Naive thymus-derived CD4-positive, alpha-beta T cell (primary cell): Measurements from ENCODE around the gene ATP6V1C2. TPM values are rescaled to one million over a fixed set of nuclear protein-coding genes. Genes with fewer than 3 reads are reported as not detected.

ENCODE experiments used
- ATAC-seq: fragments of 150-1000 bp; cut with Tn5 transposase; 2 replicates; pipeline ENCODE4 v1.10.0; 2021; ENCODE audit warnings: mild to moderate bottlenecking, moderate library complexity
- CTCF ChIA-PET: fragments of 350-600 bp; sonication (Branson Sonifier 250); formaldehyde crosslinking; loops from one replicate; lab custom pipeline; 2021; ENCODE audit warnings: antibody characterized with exemption; lab: Charles Lee
- POLR2A ChIA-PET: fragments of 350-600 bp; sonication (Branson Sonifier 250); formaldehyde crosslinking; loops from one replicate; lab custom pipeline; 2021; ENCODE audit warnings: antibody characterized with exemption, inconsistent platforms; lab: Charles Lee
- DNase-seq, 9 donors: peaks; one replicate each; pipeline versions ENCODE4 v3.0.0 to v3.0.0-alpha.2; 2020 to 2022; ENCODE audit warnings: mixed read lengths in 1 of 9
- H3K27ac ChIP-seq: one replicate; pipeline ENCODE4 v1.7.0; 2013; ENCODE audit warnings: mild to moderate bottlenecking, low read depth, low read length, moderate library complexity
- H3K27me3 ChIP-seq, 2 donors: one replicate each; pipeline ENCODE4 v1.7.0; 2013; ENCODE audit warnings: low read length in 2 of 2, mild to moderate bottlenecking in 2 of 2, moderate library complexity in 2 of 2; ENCODE audit not compliant: control insufficient read depth in 2 of 2, insufficient read depth in 2 of 2
- H3K36me3 ChIP-seq, 3 experiments: 1 replicate in 2 of 3; 2 replicates in 1 of 3; pipeline ENCODE4 v1.7.0; 2013; ENCODE audit warnings: low read length in 3 of 3, mild to moderate bottlenecking in 3 of 3, moderate library complexity in 1 of 3; ENCODE audit not compliant: insufficient read depth in 3 of 3, control insufficient read depth in 2 of 3
- H3K4me1 ChIP-seq, 2 donors: one replicate each; pipeline ENCODE4 v1.7.0; 2013; ENCODE audit warnings: low read length in 2 of 2, mild to moderate bottlenecking in 2 of 2, moderate library complexity in 1 of 2; ENCODE audit not compliant: control insufficient read depth in 2 of 2, insufficient read depth in 2 of 2
- H3K4me3 ChIP-seq: 2 replicates; pipeline ENCODE4 v1.7.0; 2013; ENCODE audit warnings: mild to moderate bottlenecking, low read length
- H3K9me3 ChIP-seq, 3 experiments: 1 replicate in 2 of 3; 2 replicates in 1 of 3; pipeline ENCODE4 v1.7.0; 2013; ENCODE audit warnings: low read length in 3 of 3; ENCODE audit not compliant: control insufficient read depth in 2 of 3
- H3K27ac Mint-ChIP-seq, 9 donors: one replicate each; pipeline ENCODE4 v1.8.0; 2020 to 2022; ENCODE audit warnings: mixed read lengths in 9 of 9, mild to moderate bottlenecking in 8 of 9, moderate library complexity in 5 of 9, inconsistent platforms in 2 of 9
- H3K27me3 Mint-ChIP-seq, 5 donors: one replicate each; pipeline ENCODE4 v1.8.0; 2021 to 2022; ENCODE audit warnings: mixed read lengths in 5 of 5, mild to moderate bottlenecking in 1 of 5
- H3K36me3 Mint-ChIP-seq, 5 donors: one replicate each; pipeline ENCODE4 v1.8.0; 2020 to 2022; ENCODE audit warnings: mixed read lengths in 5 of 5, mild to moderate bottlenecking in 3 of 5, inconsistent platforms in 1 of 5
- H3K4me1 Mint-ChIP-seq, 7 donors: one replicate each; pipeline ENCODE4 v1.8.0; 2020 to 2022; ENCODE audit warnings: mixed read lengths in 7 of 7, mild to moderate bottlenecking in 3 of 7, inconsistent platforms in 1 of 7
- H3K4me3 Mint-ChIP-seq, 10 donors: one replicate each; pipeline ENCODE4 v1.8.0; 2020 to 2022; ENCODE audit warnings: mild to moderate bottlenecking in 10 of 10, mixed read lengths in 10 of 10, moderate library complexity in 6 of 10, inconsistent platforms in 2 of 10
- H3K9me3 Mint-ChIP-seq, 11 donors: one replicate each; pipeline ENCODE4 v1.8.0; 2020 to 2022; ENCODE audit warnings: mixed read lengths in 11 of 11, mild to moderate bottlenecking in 4 of 11, inconsistent platforms in 1 of 11, moderate library complexity in 1 of 11
- intact Hi-C, 2 donors: fragments of 100-400 bp; cut with micrococcal nuclease; formaldehyde crosslinking; loops; one replicate each; pipeline ENCODE4 v1.15.1; 2023
- polyA plus RNA-seq, 2 donors: library from polyadenylated mRNA; unstranded; fragments of 300-500 nt; fragmentation: Illumina TruSeq; gene quantifications; one replicate each; pipeline ENCODE4 v1.2.3, GENCODE V29; 2021
- total RNA-seq, 6 experiments: library from RNA in 5 of 6; stranded (reverse) in 5 of 6; gene quantifications; 1 replicate in 5 of 6; 2 replicates in 1 of 6; pipeline ENCODE4 v1.2.3 and lab custom pipeline; 2021 to 2026

The ATP6V1C2 gene
- total and polyA plus RNA-seq, 7 experiments from 2014 or later, result not detected

- Histone ChIP-seq H3K27ac (no peak overlapping the region), H3K9me3 (no peaks in the 10 kb centered on the region), H3K36me3 (no peaks in the 10 kb centered on the region), H3K27me3 (no peaks in the 10 kb centered on the region), H3K4me1 (no peaks in the 10 kb centered on the region), H3K4me3 (no peak overlapping the region)
- peaks cover 0 to 8% (median 0%) of the 10 kb centered on the region in 5 donors for H3K27me3 Mint-ChIP-seq
- ATAC-seq, result no peak
- DNase-seq, result no peak
- no peak overlapping the region for H3K27ac Mint-ChIP-seq
- no peaks in the 10 kb centered on the region for H3K36me3 Mint-ChIP-seq
- intact Hi-C loops, result no loop called here
- no peak overlapping the region for H3K4me3 Mint-ChIP-seq
- CTCF ChIA-PET, result no interaction called here
- POLR2A ChIA-PET, result no interaction called here
- H3K9me3 Mint-ChIP-seq, result no peaks in the 10 kb centered on the region
- peaks cover 0 to 1% (median 0%) of the 10 kb centered on the region in 7 donors for H3K4me1 Mint-ChIP-seq
These were observed 34.2 kb downstream of the ATP6V1C2 start for GRCh38 chr2:10755621-10756020.

- no peaks in the 10 kb centered on the region for H3K9me3 ChIP-seq
- no peaks in the 10 kb centered on the region for H3K27me3 ChIP-seq
- H3K27me3 Mint-ChIP-seq, result no peaks in the 10 kb centered on the region
- no peak overlapping the region for H3K4me3 Mint-ChIP-seq
- no peak overlapping the region for H3K27ac Mint-ChIP-seq
- no peaks in the 10 kb centered on the region for H3K36me3 ChIP-seq
- no peak for ATAC-seq
- H3K4me1 ChIP-seq, result no peaks in the 10 kb centered on the region
- DNase-seq, result no peak
- CTCF ChIA-PET, result no interaction called here
- H3K4me3 ChIP-seq, result no peak overlapping the region
- H3K4me1 Mint-ChIP-seq, result no peaks in the 10 kb centered on the region
- no peaks in the 10 kb centered on the region for H3K9me3 Mint-ChIP-seq
- POLR2A ChIA-PET, result no interaction called here
- H3K27ac ChIP-seq, result no peak overlapping the region
- intact Hi-C loops, result no loop called here
- no peaks in the 10 kb centered on the region for H3K36me3 Mint-ChIP-seq
These were observed 36.4 kb downstream of the ATP6V1C2 start for GRCh38 chr2:10757814-10758286.

DNA sequence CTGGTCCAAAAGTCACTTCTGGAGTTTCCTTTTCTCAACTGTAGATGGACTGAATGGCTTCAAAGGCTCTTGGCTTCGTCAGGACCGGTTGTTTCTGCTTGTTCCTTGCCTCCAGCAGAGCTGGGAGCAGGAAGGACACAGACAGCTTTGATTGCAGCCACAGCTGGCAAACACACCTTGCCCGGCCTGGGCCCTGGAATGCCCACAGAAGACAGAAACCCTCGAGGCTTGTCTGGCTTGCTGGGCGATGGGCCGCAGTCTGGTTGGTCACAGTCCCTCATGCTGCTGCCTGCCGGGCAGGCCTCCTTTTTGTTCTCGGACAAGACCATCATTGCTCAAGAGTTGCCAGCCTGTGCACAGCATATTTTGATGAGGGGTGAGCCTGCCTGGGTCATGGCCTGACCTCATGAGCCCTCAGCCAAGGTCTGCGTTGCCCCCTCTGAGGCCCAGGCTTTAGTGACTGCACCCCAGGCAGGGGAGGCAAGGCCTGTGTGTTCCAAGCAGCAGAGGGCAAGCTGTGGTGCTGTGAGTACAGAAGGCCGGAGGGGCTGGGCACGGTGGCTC is 37.8 kb downstream of the ATP6V1C2 start:
- CTCF ChIA-PET, result interaction anchor here (0.6 kb wide), 1 partner anchor 653 kb away, joined by 3 read pairs; no protein-coding TSS in a partner anchor
- no peak overlapping the region for H3K4me3 ChIP-seq
- POLR2A ChIA-PET, result no interaction called here
- Mint-ChIP-seq H3K36me3 (no peaks in the 10 kb centered on the region), H3K9me3 (no peaks in the 10 kb centered on the region), H3K4me3 (no peak overlapping the region), H3K27me3 (peaks cover 0 to 6% (median 0%) of the 10 kb centered on the region in 5 donors), H3K27ac (no peak overlapping the region), H3K4me1 (no peaks in the 10 kb centered on the region)
- no peaks in the 10 kb centered on the region for H3K36me3 ChIP-seq
- no peaks in the 10 kb centered on the region for H3K4me1 ChIP-seq
- H3K27me3 ChIP-seq, result no peaks in the 10 kb centered on the region
- intact Hi-C loops, result no loop called here
- ATAC-seq (no peak), DNase-seq (no peak)
- H3K9me3 ChIP-seq, result no peaks in the 10 kb centered on the region
- H3K27ac ChIP-seq, result no peak overlapping the region

DNA sequence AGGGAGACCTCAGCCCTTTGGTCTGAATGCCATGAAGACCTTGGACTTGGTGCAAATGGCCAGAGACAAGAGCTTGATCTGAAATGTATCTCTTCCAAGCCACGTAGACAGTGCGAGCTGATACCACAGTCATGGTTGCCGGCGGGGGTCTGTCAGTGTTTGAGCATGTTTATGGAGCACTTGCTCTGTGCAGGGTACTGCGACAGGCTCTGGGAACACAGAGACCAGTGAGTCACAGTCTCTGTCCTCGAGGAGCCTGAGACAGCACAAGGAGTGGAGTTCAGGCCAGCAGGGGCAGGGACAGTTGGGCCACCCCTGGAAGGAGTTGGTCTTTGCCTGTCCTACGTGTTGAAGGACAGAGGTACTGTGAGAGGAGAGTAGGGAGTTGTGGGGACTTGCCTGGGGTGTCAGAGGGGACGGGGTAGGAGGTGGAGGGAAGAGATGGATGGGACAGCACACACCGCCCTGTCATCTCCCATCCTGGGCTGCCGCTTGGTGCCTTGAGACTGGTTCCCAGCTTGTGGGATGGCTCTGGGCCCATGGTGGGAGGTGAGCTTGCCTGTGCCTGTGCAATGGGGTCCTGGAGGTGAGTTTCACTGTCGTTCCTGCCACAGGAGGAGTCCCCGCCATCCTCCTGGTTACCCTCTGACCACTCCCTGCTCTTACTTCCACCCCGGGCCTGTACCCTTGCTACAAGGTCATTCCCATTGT is 39.5 kb downstream of the ATP6V1C2 start:
- no peaks in the 10 kb centered on the region for H3K9me3 Mint-ChIP-seq
- H3K4me3 ChIP-seq, result no peak overlapping the region
- ChIA-PET CTCF (no interaction called here), POLR2A (no interaction called here)
- no peaks in the 10 kb centered on the region for H3K36me3 ChIP-seq
- no peaks in the 10 kb centered on the region for H3K4me1 Mint-ChIP-seq
- H3K27me3 Mint-ChIP-seq, result peaks cover 0 to 6% (median 0%) of the 10 kb centered on the region in 5 donors
- no peak overlapping the region for H3K27ac ChIP-seq
- no peaks in the 10 kb centered on the region for H3K36me3 Mint-ChIP-seq
- H3K27ac Mint-ChIP-seq, result no peak overlapping the region
- no peaks in the 10 kb centered on the region for H3K4me1 ChIP-seq
- no peak for ATAC-seq
- H3K4me3 Mint-ChIP-seq, result no peak overlapping the region
- intact Hi-C loops, result no loop called here
- no peaks in the 10 kb centered on the region for H3K9me3 ChIP-seq
- H3K27me3 ChIP-seq, result no peaks in the 10 kb centered on the region
- DNase-seq, result no peak

DNA sequence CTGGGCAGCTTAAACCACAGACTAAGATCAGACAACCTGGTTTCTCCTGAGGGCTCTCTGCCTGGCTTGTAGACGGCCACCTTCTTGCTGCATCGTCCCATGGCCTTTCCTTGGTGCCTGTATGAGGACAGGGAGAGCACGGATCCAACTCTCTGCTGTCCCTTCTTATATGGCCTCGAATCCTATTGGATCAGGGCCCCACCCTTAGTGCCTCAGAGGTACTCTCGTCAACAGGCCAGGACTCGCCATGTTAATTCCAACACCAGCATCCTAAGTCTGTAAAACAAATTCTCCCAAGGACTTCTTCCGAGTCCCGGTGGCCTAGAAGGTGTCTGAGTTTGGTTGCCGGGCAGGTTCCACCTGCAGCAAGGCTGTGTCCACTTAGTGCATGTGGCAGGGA is 40.2 kb downstream of the ATP6V1C2 start:
- no peak overlapping the region for H3K4me3 Mint-ChIP-seq
- no peaks in the 10 kb centered on the region for H3K4me1 Mint-ChIP-seq
- H3K27me3 Mint-ChIP-seq, result peaks cover 0 to 6% (median 0%) of the 10 kb centered on the region in 5 donors
- H3K4me1 ChIP-seq, result no peaks in the 10 kb centered on the region
- DNase-seq, result no peak
- CTCF ChIA-PET, result no interaction called here
- intact Hi-C loops, result no loop called here
- H3K36me3 ChIP-seq, result no peaks in the 10 kb centered on the region
- H3K9me3 ChIP-seq, result no peaks in the 10 kb centered on the region
- H3K36me3 Mint-ChIP-seq, result no peaks in the 10 kb centered on the region
- H3K27ac ChIP-seq, result no peak overlapping the region
- POLR2A ChIA-PET, result no interaction called here
- H3K27ac Mint-ChIP-seq, result no peak overlapping the region
- H3K27me3 ChIP-seq, result no peaks in the 10 kb centered on the region
- no peak overlapping the region for H3K4me3 ChIP-seq
- ATAC-seq, result no peak
- no peaks in the 10 kb centered on the region for H3K9me3 Mint-ChIP-seq

GRCh38 chr2:10762651-10763460 is 41.4 kb downstream of the ATP6V1C2 start:
- H3K4me3 ChIP-seq, result no peak overlapping the region
- no peaks in the 10 kb centered on the region for H3K4me1 ChIP-seq
- no peaks in the 10 kb centered on the region for H3K36me3 ChIP-seq
- no peaks in the 10 kb centered on the region for H3K4me1 Mint-ChIP-seq
- no peaks in the 10 kb centered on the region for H3K36me3 Mint-ChIP-seq
- H3K27ac Mint-ChIP-seq, result peak overlapping the region in 1 of 9 donors; percentile 85
- peaks cover 0 to 6% (median 0%) of the 10 kb centered on the region in 5 donors for H3K27me3 Mint-ChIP-seq
- POLR2A ChIA-PET, result no interaction called here
- H3K4me3 Mint-ChIP-seq, result peak overlapping the region in 1 of 10 donors; percentile 29
- CTCF ChIA-PET, result no interaction called here
- no peaks in the 10 kb centered on the region for H3K9me3 ChIP-seq
- no peaks in the 10 kb centered on the region for H3K27me3 ChIP-seq
- intact Hi-C loops, result no loop called here
- H3K9me3 Mint-ChIP-seq, result no peaks in the 10 kb centered on the region
- ATAC-seq, result no peak
- DNase-seq, result no peak
- H3K27ac ChIP-seq, result no peak overlapping the region
